K562 (cell line): Measurements from ENCODE around the gene ANKRD65. TPM values are rescaled to one million over a fixed set of nuclear protein-coding genes. Genes with fewer than 3 reads are reported as not detected.

Experiments used
- ATAC-seq: fragments of 200-7000 bp; cut with Tn5 transposase; 3 replicates; pipeline ENCODE4 v1.9.1; 2020; ENCODE audit warnings: moderate library complexity
- BruUV-seq: library from RNA; stranded (reverse); fragments of 400-500 nt; replicated peaks from 2 replicates; lab custom pipeline; 2021; lab: Mats Ljungman, UMichigan
- CTCF ChIA-PET: fragments of 300-600 bp; formaldehyde crosslinking; extraction: SDS; loops from one replicate; lab custom pipeline; 2021; ENCODE audit warnings: low intra/inter-chr PET ratio; lab: Yijun Ruan, JAX
- POLR2A ChIA-PET: fragments of 300-600, 350-650 bp; sonication (Branson Sonifier 250); formaldehyde crosslinking; extraction: SDS; loops from one replicate; lab custom pipeline; 2021; ENCODE audit warnings: antibody characterized with exemption, inconsistent platforms; lab: Yijun Ruan, JAX
- DNase-seq, 4 experiments: peaks; one replicate each; pipeline versions ENCODE4 v3.0.0 to v3.0.0-alpha.2; 2011 to 2018; ENCODE audit warnings: low spot score in 3 of 4, mixed read lengths in 3 of 4; ENCODE audit errors: extremely low read depth in 1 of 4
- FAIRE-seq: peaks from 2 replicates; lab custom pipeline; 2011; peaks lifted over from hg19 to GRCh38; lab: Jason Lieb, UNC
- H2AFZ ChIP-seq: 2 replicates; pipeline ENCODE4 v1.6.0; 2011; ENCODE audit warnings: low read depth, low read length, control low read depth, inconsistent platforms
- H3K27ac ChIP-seq: fragments of 200-600 bp; 3 replicates; pipeline ENCODE4 v1.8.0; 2011; ENCODE audit warnings: low read depth, mild to moderate bottlenecking, control low read depth, inconsistent platforms, low read length, moderate library complexity, mixed read lengths; ENCODE audit errors: extremely low read depth
- H3K27me3 ChIP-seq, 2 experiments: fragments of 300-600 bp in 1 of 2; 2 replicates in 1 of 2; 3 replicates in 1 of 2; pipeline versions ENCODE4 v1.6.0 to v1.8.0; 2011; ENCODE audit warnings: inconsistent platforms in 2 of 2, low read length in 2 of 2, mild to moderate bottlenecking in 1 of 2, mixed read lengths in 1 of 2, moderate library complexity in 1 of 2; ENCODE audit not compliant: control insufficient read depth in 2 of 2, insufficient read depth in 2 of 2
- H3K36me3 ChIP-seq: fragments of 300-600 bp; 3 replicates; pipeline ENCODE4 v1.8.0; 2011; ENCODE audit warnings: mild to moderate bottlenecking, low read length, inconsistent platforms; ENCODE audit not compliant: control insufficient read depth, insufficient read depth
- H3K4me1 ChIP-seq, 2 experiments: fragments of 200-600 bp in 1 of 2; replicated peaks in 1 of 2; 2 replicates in 1 of 2; 3 replicates in 1 of 2; pipeline versions ENCODE4 v1.5.1 to v1.8.0; 2011; ENCODE audit warnings: inconsistent platforms in 2 of 2, low read length in 2 of 2, mild to moderate bottlenecking in 1 of 2, mixed read lengths in 1 of 2, moderate library complexity in 1 of 2; ENCODE audit not compliant: control insufficient read depth in 2 of 2, insufficient read depth in 2 of 2
- H3K4me2 ChIP-seq: 2 replicates; pipeline ENCODE4 v1.6.1; 2011; ENCODE audit warnings: low read length, control low read depth, inconsistent platforms, mixed read lengths; ENCODE audit not compliant: insufficient read depth
- H3K4me3 ChIP-seq: fragments of 200-600 bp; sonication (generic), shearing (Covaris generic); 2 replicates; pipeline ENCODE4 v1.5.1; 2016; ENCODE audit warnings: control low read depth, inconsistent platforms
- H3K79me2 ChIP-seq: fragments of 200-600 bp; 3 replicates; pipeline ENCODE4 v1.8.0; 2011; ENCODE audit warnings: low read length, inconsistent platforms; ENCODE audit not compliant: control insufficient read depth, insufficient read depth
- H3K9ac ChIP-seq, 2 experiments: 2 replicates each; pipeline versions ENCODE4 v1.6.0 to v1.6.1; 2011; ENCODE audit warnings: low read depth in 2 of 2, low read length in 2 of 2, control low read depth in 1 of 2, inconsistent platforms in 1 of 2, mild to moderate bottlenecking in 1 of 2, mixed read lengths in 1 of 2; ENCODE audit not compliant: insufficient read depth in 1 of 2
- H3K9me1 ChIP-seq: one replicate; pipeline ENCODE4 v1.6.0; 2011; ENCODE audit warnings: inconsistent platforms, mild to moderate bottlenecking, low read length, moderate library complexity; ENCODE audit not compliant: control insufficient read depth, insufficient read depth
- H3K9me3 ChIP-seq: replicated peaks from 2 replicates; pipeline ENCODE4 v1.5.1; 2011; ENCODE audit warnings: low read depth, low read length, inconsistent platforms; ENCODE audit not compliant: control insufficient read depth, insufficient read depth
- H4K20me1 ChIP-seq: replicated peaks from 2 replicates; pipeline ENCODE4 v1.6.1; 2011; ENCODE audit warnings: low read length, inconsistent platforms, mixed read lengths; ENCODE audit not compliant: control insufficient read depth, insufficient read depth
- ID3 ChIP-seq, 2 experiments: fragments of 250-450 bp in 1 of 2; fragments of 450-650 bp in 1 of 2; sonication (Bioruptor Pico) in 1 of 2; IDR thresholded peaks; 2 replicates each; pipeline versions ENCODE4 v1.6.1 to v1.8.0; 2016 to 2021; ENCODE audit warnings: mild to moderate bottlenecking in 2 of 2, moderate library complexity in 2 of 2, missing compliant biosample characterization in 1 of 2, missing genetic modification characterization in 1 of 2
- ZFX ChIP-seq: sonication (generic); formaldehyde crosslinking; IDR thresholded peaks from 2 replicates; pipeline ENCODE4 v1.8.0; 2022; ENCODE audit warnings: mild to moderate bottlenecking, missing genetic modification reagents, moderate library complexity
- ZNF395 ChIP-seq: fragments of 200-800 bp; sonication (Bioruptor generic); IDR thresholded peaks from 2 replicates; pipeline ENCODE4 v1.6.1; 2017; ENCODE audit warnings: missing genetic modification characterization, missing compliant biosample characterization
- WGBS: fragments of 100-300 bp; shearing (Covaris generic); methylation state at CpG from one replicate; pipeline ENCODE4 v1.1.6; 2016; ENCODE audit warnings: low coverage, mixed read lengths; ENCODE audit not compliant: insufficient coverage; ENCODE audit errors: missing lambda C conversion rate; 5-methylcytosine and 5-hydroxymethylcytosine counted together
- in situ Hi-C: fragments of 300-500 bp; cut with MboI; formaldehyde crosslinking; loops from 4 replicates; pipeline ENCODE4 v1.15.0; 2018; ENCODE audit warnings: inconsistent platforms, mixed read lengths
- intact Hi-C: fragments of 100-400 bp; cut with micrococcal nuclease; formaldehyde crosslinking; loops from 2 replicates; pipeline ENCODE4 v1.14.2; 2022
- polyA plus RNA-seq, 8 experiments: library from polyadenylated mRNA; depleted of rRNA in 4 of 8; stranded (reverse) in 5 of 8; unstranded in 3 of 8; fragments of >200 nt; fragmentation: Nextera tagmentation in 2 of 8; fragmentation: Illumina TruSeq in 1 of 8; extraction: Ambion mirVana in 2 of 8; extraction: Trizol in 1 of 8; gene quantifications; 2 replicates each; pipeline versions ENCODE4 v1.2.1 to v1.2.3, GENCODE V29; 2011 to 2014; ENCODE audit warnings: inconsistent platforms in 1 of 8, missing spikeins in 1 of 8
- total RNA-seq, 7 experiments: library from RNA; depleted of rRNA in 6 of 7; stranded (reverse); fragments of >200 nt in 6 of 7; fragmentation: Illumina TruSeq in 2 of 7; extraction: Trizol in 2 of 7; gene quantifications; 2 replicates each; pipeline versions ENCODE4 v1.2.1 to v1.2.3, GENCODE V29; 2011 to 2021; ENCODE audit warnings: low replicate concordance in 1 of 7

The ANKRD65 gene
- total and polyA plus RNA-seq, 9 of the 15 experiments (the other 6 are each of a cell fraction or from before 2014, with no cell fraction given): not detected

GRCh38 chr1:1431845-1432273, 10.8 kb upstream of the ANKRD65 start:
- Histone ChIP-seq H3K27me3 (no peaks in the 10 kb centered on the region), H3K27ac (no peak overlapping the region), H3K79me2 (no peaks in the 10 kb centered on the region; the same call in 2 of the 3 replicates), H3K4me1 (peaks cover 45 to 83% of the 10 kb centered on the region in 2 experiments), H3K36me3 (no peaks in the 10 kb centered on the region), H3K4me2 (no peak overlapping the region), H3K9me3 (no peaks in the 10 kb centered on the region), H3K9ac (peak overlapping the region in 1 of 2 experiments; percentile 90; a peak in 3 of 4 replicates), H2AFZ (no peak overlapping the region), H4K20me1 (no peaks in the 10 kb centered on the region), H3K9me1 (no peaks in the 10 kb centered on the region), H3K4me3 (no peak overlapping the region)
- in situ Hi-C loops (no loop called here), intact Hi-C loops (no loop called here)
- ChIA-PET CTCF (no interaction called here), POLR2A (no interaction called here)
- no TSS peak for BruUV-seq
- TF ChIP-seq ZFX (CRISPR knock-in tag) (peak; percentile 48), ID3 (CRISPR knock-in tag; IDR thresholded peaks at IDR 0.05) (no peak), ID3 (tag; IDR thresholded peaks at IDR 0.05) (0 out of 2 replicates have a peak, but pooled peaks have one; percentile 24), ZNF395 (CRISPR knock-in tag) (no peak)
- WGBS: 77% methylated on average over 5 of the region's 5 CpGs
- no peak for FAIRE-seq
- ATAC-seq: peak; percentile 1; the same call in 1 of the 3 replicates
- peak in 2 of 4 experiments; percentile 65 to 67 for DNase-seq
